CD14-positive monocyte (primary cell): ENCODE data around the gene HECTD4. TPM values are rescaled to one million over a fixed set of nuclear protein-coding genes. Genes with fewer than 3 reads are reported as not detected.

Experiments
- DNase-seq, 3 donors: peaks; one replicate each; pipeline ENCODE4 v3.0.0-alpha.2; 2011 to 2022
- H2AFZ ChIP-seq: 2 replicates; pipeline ENCODE4 v1.6.0; 2012; ENCODE audit warnings: mild to moderate bottlenecking, low read depth, low read length, inconsistent platforms; ENCODE audit not compliant: insufficient read depth, poor library complexity, severe bottlenecking
- H3K27ac ChIP-seq, 2 donors: 1 replicate in 1 of 2; 2 replicates in 1 of 2; pipeline ENCODE4 v1.5.1; 2012 to 2013; ENCODE audit warnings: low read length in 2 of 2, control low read depth in 1 of 2, inconsistent platforms in 1 of 2, low read depth in 1 of 2, mild to moderate bottlenecking in 1 of 2
- H3K27me3 ChIP-seq, 2 donors: one replicate each; pipeline versions ENCODE4 v1.6.0 to v1.6.1; 2011 to 2013; ENCODE audit warnings: low read length in 2 of 2; ENCODE audit not compliant: control insufficient read depth in 2 of 2, insufficient read depth in 2 of 2
- H3K36me3 ChIP-seq, 2 donors: replicated peaks in 1 of 2; 1 replicate in 1 of 2; 2 replicates in 1 of 2; pipeline versions ENCODE4 v1.5.1 to v1.6.1; 2012 to 2013; ENCODE audit warnings: low read length in 2 of 2, control low read depth in 1 of 2, inconsistent platforms in 1 of 2, mild to moderate bottlenecking in 1 of 2; ENCODE audit not compliant: insufficient read depth in 2 of 2, control insufficient read depth in 1 of 2
- H3K4me1 ChIP-seq, 2 donors: 1 replicate in 1 of 2; 2 replicates in 1 of 2; pipeline versions ENCODE4 v1.5.1 to v1.6.1; 2012 to 2013; ENCODE audit warnings: low read length in 2 of 2, control low read depth in 1 of 2, inconsistent platforms in 1 of 2, mild to moderate bottlenecking in 1 of 2, moderate library complexity in 1 of 2; ENCODE audit not compliant: insufficient read depth in 2 of 2, control insufficient read depth in 1 of 2
- H3K4me2 ChIP-seq: replicated peaks from 2 replicates; pipeline ENCODE3; 2012; ENCODE audit warnings: low read length, moderate library complexity, mild to moderate bottlenecking; ENCODE audit not compliant: poor library complexity, severe bottlenecking; ENCODE audit errors: extremely low read depth
- H3K4me3 ChIP-seq, 3 experiments: fragments of 200-600 bp in 1 of 3; sonication (generic) in 1 of 3; replicated peaks in 1 of 3; 1 replicate in 2 of 3; 2 replicates in 1 of 3; pipeline ENCODE4 v1.5.1; 2011 to 2013; ENCODE audit warnings: low read length in 3 of 3, mild to moderate bottlenecking in 3 of 3, control low read depth in 2 of 3, low read depth in 2 of 3, inconsistent platforms in 1 of 3, moderate library complexity in 1 of 3
- H3K79me2 ChIP-seq: 2 replicates; pipeline ENCODE4 v1.6.0; 2012; ENCODE audit warnings: mild to moderate bottlenecking, control low read depth, inconsistent platforms, low read length, moderate library complexity; ENCODE audit not compliant: insufficient read depth
- H3K9ac ChIP-seq: 2 replicates; pipeline ENCODE4 v1.6.0; 2017; ENCODE audit warnings: low read length, mild to moderate bottlenecking; ENCODE audit not compliant: insufficient read depth, poor library complexity, severe bottlenecking
- H3K9me3 ChIP-seq, 2 donors: replicated peaks in 1 of 2; 1 replicate in 1 of 2; 2 replicates in 1 of 2; pipeline versions ENCODE4 v1.5.1 to v1.6.1; 2012 to 2013; ENCODE audit warnings: low read length in 2 of 2, control low read depth in 1 of 2; ENCODE audit not compliant: control insufficient read depth in 1 of 2, insufficient read depth in 1 of 2
- H4K20me1 ChIP-seq: 2 replicates; pipeline ENCODE4 v1.6.0; 2012; ENCODE audit warnings: mild to moderate bottlenecking, low read length, control low read depth, moderate library complexity; ENCODE audit not compliant: insufficient read depth
- H3K27ac Mint-ChIP-seq, 7 donors: one replicate each; pipeline ENCODE4 v1.8.0; 2020; ENCODE audit warnings: mild to moderate bottlenecking in 7 of 7, mixed read lengths in 7 of 7, moderate library complexity in 6 of 7, inconsistent platforms in 2 of 7
- H3K27me3 Mint-ChIP-seq, 3 donors: one replicate each; pipeline ENCODE4 v1.8.0; 2021 to 2022; ENCODE audit warnings: low read depth in 3 of 3, mild to moderate bottlenecking in 3 of 3, mixed read lengths in 3 of 3, moderate library complexity in 3 of 3, inconsistent platforms in 1 of 3
- H3K36me3 Mint-ChIP-seq, 2 donors: one replicate each; pipeline ENCODE4 v1.8.0; 2020; ENCODE audit warnings: mixed read lengths in 2 of 2, inconsistent platforms in 1 of 2, mild to moderate bottlenecking in 1 of 2
- H3K4me1 Mint-ChIP-seq: one replicate; pipeline ENCODE4 v1.8.0; 2020; ENCODE audit warnings: mild to moderate bottlenecking, mixed read lengths
- H3K4me3 Mint-ChIP-seq, 2 donors: one replicate each; pipeline ENCODE4 v1.8.0; 2020; ENCODE audit warnings: mild to moderate bottlenecking in 2 of 2, mixed read lengths in 2 of 2, moderate library complexity in 1 of 2
- H3K9me3 Mint-ChIP-seq, 7 donors: one replicate each; pipeline ENCODE4 v1.8.0; 2020 to 2022; ENCODE audit warnings: mixed read lengths in 7 of 7, mild to moderate bottlenecking in 6 of 7, moderate library complexity in 6 of 7, inconsistent platforms in 2 of 7
- CTCF ChIP-seq: fragments of 200-600 bp; IDR thresholded peaks from one replicate; pipeline ENCODE4 v1.8.0; 2022; ENCODE audit warnings: antibody characterized with exemption, mild to moderate bottlenecking
- WGBS: methylation state at CpG from one replicate; pipeline ENCODE4 v1.1.5; 2013; ENCODE audit warnings: missing lambda C conversion rate; ENCODE audit not compliant: insufficient coverage; 5-methylcytosine and 5-hydroxymethylcytosine counted together
- intact Hi-C, 2 donors: fragments of 100-400 bp; cut with micrococcal nuclease; formaldehyde crosslinking; loops; one replicate each; pipeline versions ENCODE4 v1.15.0 to v1.15.1; 2023
- polyA plus RNA-seq, 3 donors: library from polyadenylated mRNA; depleted of rRNA in 1 of 3; unstranded in 2 of 3; stranded (reverse) in 1 of 3; fragments of 300-500 nt in 2 of 3; fragments of >200 nt in 1 of 3; fragmentation: Illumina TruSeq in 2 of 3; gene quantifications; 1 replicate in 2 of 3; 2 replicates in 1 of 3; pipeline ENCODE4 v1.2.3, GENCODE V29; 2012 to 2021

Gene HECTD4
- polyA plus RNA-seq, 3 donors, result 0.73 to 18.3 (median 2.4) TPM

GRCh38 chr12:112169966-112170365, 212.3 kb downstream of the HECTD4 start:
- no peak for TF ChIP-seq CTCF
- peaks cover 36 to 75% of the 10 kb centered on the region in 2 donors for H3K36me3 Mint-ChIP-seq
- WGBS, result 95% methylated on average over 4 of the region's 7 CpGs

GRCh38 chr12:112169161-112169872, 212.9 kb downstream of the HECTD4 start:
- no peak overlapping the region for H3K4me2 ChIP-seq
- H2AFZ ChIP-seq, result no peak overlapping the region
- no peak for DNase-seq
- H3K9ac ChIP-seq, result no peak overlapping the region
- no peaks in the 10 kb centered on the region for H3K9me3 ChIP-seq
- H3K4me3 ChIP-seq, result no peak overlapping the region
- Mint-ChIP-seq H3K4me1 (no peaks in the 10 kb centered on the region), H3K36me3 (peaks cover 31 to 68% of the 10 kb centered on the region in 2 donors), H3K27ac (peak overlapping the region in 2 of 7 donors; percentile 46 to 68), H3K27me3 (no peaks in the 10 kb centered on the region), H3K9me3 (peaks cover 0 to 3% (median 0%) of the 10 kb centered on the region in 7 donors), H3K4me3 (no peak overlapping the region)
- no peaks in the 10 kb centered on the region for H3K4me1 ChIP-seq
- TF ChIP-seq CTCF, result no peak
- WGBS, result 98% methylated on average over 18 of the region's 19 CpGs
- no peaks in the 10 kb centered on the region for H3K79me2 ChIP-seq
- no peaks in the 10 kb centered on the region for H3K27me3 ChIP-seq
- intact Hi-C loops, result no loop called here
- H3K27ac ChIP-seq, result no peak overlapping the region
- peaks cover 40 to 56% of the 10 kb centered on the region in 2 donors for H3K36me3 ChIP-seq
- no peaks in the 10 kb centered on the region for H4K20me1 ChIP-seq

More at GRCh38 chr12:112169966-112170365, 212.3 kb downstream of the HECTD4 start:
- no peak overlapping the region for H3K4me3 Mint-ChIP-seq
- H3K4me2 ChIP-seq, result no peak overlapping the region
- H3K4me3 ChIP-seq, result no peak overlapping the region
- no peak overlapping the region for H3K9ac ChIP-seq
- no peak overlapping the region for H3K27ac ChIP-seq
- H3K36me3 ChIP-seq, result peaks cover 43 to 62% of the 10 kb centered on the region in 2 donors
- H3K9me3 ChIP-seq, result no peaks in the 10 kb centered on the region
- H3K9me3 Mint-ChIP-seq, result peaks cover 0 to 6% (median 0%) of the 10 kb centered on the region in 7 donors
- H2AFZ ChIP-seq, result no peak overlapping the region
- no peak for DNase-seq
- peak overlapping the region in 2 of 7 donors; percentile 46 to 76 for H3K27ac Mint-ChIP-seq
- no peaks in the 10 kb centered on the region for H3K79me2 ChIP-seq
- H4K20me1 ChIP-seq, result no peaks in the 10 kb centered on the region
- H3K4me1 ChIP-seq, result no peaks in the 10 kb centered on the region
- no peaks in the 10 kb centered on the region for H3K27me3 ChIP-seq
- H3K4me1 Mint-ChIP-seq, result no peaks in the 10 kb centered on the region
- H3K27me3 Mint-ChIP-seq, result no peaks in the 10 kb centered on the region
- intact Hi-C loops, result no loop called here
